ENCODE results near the gene PLEKHA5. TPM values are rescaled to one million over a fixed set of nuclear protein-coding genes. Genes with fewer than 3 reads are reported as not detected.

PLEKHA5 gene
- total and polyA plus RNA-seq, 2 experiments from 2014 or later: 82.8 to 112 TPM

DNA sequence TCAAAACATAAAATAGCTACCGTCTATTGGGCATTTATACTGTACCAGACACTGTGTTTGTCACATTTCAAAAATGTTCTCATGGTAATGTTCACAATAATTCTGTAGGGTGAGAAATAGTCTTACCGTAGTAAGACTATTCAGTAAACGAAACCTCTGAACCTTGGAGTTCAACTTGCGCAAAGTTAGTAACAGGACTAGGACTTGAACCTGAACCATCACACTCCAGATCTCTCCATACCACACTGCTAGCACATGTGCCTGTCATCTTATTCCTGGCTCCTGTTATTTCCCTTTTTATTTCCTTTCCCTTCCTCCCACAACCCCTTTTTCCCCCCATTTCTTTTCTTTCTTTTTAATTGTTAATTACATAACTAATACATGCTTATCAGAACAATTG lies 65.4 kb downstream of the PLEKHA5 start:
- Histone ChIP-seq H3K79me2 (replicated peaks; ENCODE audit: insufficient read depth) (peaks cover 99% of the 10 kb centered on the region), H2AFZ (no peak overlapping the region), H3F3A (replicated peaks; ENCODE audit: low read depth) (no peaks in the 10 kb centered on the region), H4K20me1 (replicated peaks; ENCODE audit: insufficient read depth) (peaks cover 22% of the 10 kb centered on the region), H3K4me2 (no peak overlapping the region), H3K27ac (ENCODE audit: low read depth) (no peak overlapping the region), H3K4me3 (no peak overlapping the region), H3K4me1 (ENCODE audit: insufficient read depth) (peaks cover 47% of the 10 kb centered on the region), H3K27me3 (ENCODE audit: insufficient read depth) (no peaks in the 10 kb centered on the region), H3K9me2 (ENCODE audit: insufficient read depth) (no peaks in the 10 kb centered on the region), H3K36me3 (ENCODE audit: insufficient read depth) (no peaks in the 10 kb centered on the region)
- no peak overlapping the region for H3K4me3 Mint-ChIP-seq
- H3K4me1 Mint-ChIP-seq: peaks cover 44% of the 10 kb centered on the region
- no peaks in the 10 kb centered on the region for H3K36me3 Mint-ChIP-seq (ENCODE audit: low read depth)
- ATAC-seq (no peak), DNase-seq (ENCODE audit: low spot score) (no peak)
- no peaks in the 10 kb centered on the region for H3K9me3 Mint-ChIP-seq
- H3K27me3 Mint-ChIP-seq (ENCODE audit: insufficient read depth, low read depth, poor library complexity): no peaks in the 10 kb centered on the region
- TF ChIP-seq EZH2 (IDR thresholded peaks at IDR 0.05; ENCODE audit: low read depth, unreplicated experiment): no peak
- TF ChIP-seq STAT1 (IDR thresholded peaks at IDR 0.05; ENCODE audit: unreplicated experiment): no peak
- no peak for TF ChIP-seq CREB1 (CRISPR knock-in tag; IDR thresholded peaks at IDR 0.05; ENCODE audit: low read depth)
- no peak for TF ChIP-seq ZNF114 (CRISPR knock-in tag; IDR thresholded peaks at IDR 0.05)
- no peak for TF ChIP-seq JUNB (IDR thresholded peaks at IDR 0.05; ENCODE audit: unreplicated experiment)
- TF ChIP-seq, protein P1, sequence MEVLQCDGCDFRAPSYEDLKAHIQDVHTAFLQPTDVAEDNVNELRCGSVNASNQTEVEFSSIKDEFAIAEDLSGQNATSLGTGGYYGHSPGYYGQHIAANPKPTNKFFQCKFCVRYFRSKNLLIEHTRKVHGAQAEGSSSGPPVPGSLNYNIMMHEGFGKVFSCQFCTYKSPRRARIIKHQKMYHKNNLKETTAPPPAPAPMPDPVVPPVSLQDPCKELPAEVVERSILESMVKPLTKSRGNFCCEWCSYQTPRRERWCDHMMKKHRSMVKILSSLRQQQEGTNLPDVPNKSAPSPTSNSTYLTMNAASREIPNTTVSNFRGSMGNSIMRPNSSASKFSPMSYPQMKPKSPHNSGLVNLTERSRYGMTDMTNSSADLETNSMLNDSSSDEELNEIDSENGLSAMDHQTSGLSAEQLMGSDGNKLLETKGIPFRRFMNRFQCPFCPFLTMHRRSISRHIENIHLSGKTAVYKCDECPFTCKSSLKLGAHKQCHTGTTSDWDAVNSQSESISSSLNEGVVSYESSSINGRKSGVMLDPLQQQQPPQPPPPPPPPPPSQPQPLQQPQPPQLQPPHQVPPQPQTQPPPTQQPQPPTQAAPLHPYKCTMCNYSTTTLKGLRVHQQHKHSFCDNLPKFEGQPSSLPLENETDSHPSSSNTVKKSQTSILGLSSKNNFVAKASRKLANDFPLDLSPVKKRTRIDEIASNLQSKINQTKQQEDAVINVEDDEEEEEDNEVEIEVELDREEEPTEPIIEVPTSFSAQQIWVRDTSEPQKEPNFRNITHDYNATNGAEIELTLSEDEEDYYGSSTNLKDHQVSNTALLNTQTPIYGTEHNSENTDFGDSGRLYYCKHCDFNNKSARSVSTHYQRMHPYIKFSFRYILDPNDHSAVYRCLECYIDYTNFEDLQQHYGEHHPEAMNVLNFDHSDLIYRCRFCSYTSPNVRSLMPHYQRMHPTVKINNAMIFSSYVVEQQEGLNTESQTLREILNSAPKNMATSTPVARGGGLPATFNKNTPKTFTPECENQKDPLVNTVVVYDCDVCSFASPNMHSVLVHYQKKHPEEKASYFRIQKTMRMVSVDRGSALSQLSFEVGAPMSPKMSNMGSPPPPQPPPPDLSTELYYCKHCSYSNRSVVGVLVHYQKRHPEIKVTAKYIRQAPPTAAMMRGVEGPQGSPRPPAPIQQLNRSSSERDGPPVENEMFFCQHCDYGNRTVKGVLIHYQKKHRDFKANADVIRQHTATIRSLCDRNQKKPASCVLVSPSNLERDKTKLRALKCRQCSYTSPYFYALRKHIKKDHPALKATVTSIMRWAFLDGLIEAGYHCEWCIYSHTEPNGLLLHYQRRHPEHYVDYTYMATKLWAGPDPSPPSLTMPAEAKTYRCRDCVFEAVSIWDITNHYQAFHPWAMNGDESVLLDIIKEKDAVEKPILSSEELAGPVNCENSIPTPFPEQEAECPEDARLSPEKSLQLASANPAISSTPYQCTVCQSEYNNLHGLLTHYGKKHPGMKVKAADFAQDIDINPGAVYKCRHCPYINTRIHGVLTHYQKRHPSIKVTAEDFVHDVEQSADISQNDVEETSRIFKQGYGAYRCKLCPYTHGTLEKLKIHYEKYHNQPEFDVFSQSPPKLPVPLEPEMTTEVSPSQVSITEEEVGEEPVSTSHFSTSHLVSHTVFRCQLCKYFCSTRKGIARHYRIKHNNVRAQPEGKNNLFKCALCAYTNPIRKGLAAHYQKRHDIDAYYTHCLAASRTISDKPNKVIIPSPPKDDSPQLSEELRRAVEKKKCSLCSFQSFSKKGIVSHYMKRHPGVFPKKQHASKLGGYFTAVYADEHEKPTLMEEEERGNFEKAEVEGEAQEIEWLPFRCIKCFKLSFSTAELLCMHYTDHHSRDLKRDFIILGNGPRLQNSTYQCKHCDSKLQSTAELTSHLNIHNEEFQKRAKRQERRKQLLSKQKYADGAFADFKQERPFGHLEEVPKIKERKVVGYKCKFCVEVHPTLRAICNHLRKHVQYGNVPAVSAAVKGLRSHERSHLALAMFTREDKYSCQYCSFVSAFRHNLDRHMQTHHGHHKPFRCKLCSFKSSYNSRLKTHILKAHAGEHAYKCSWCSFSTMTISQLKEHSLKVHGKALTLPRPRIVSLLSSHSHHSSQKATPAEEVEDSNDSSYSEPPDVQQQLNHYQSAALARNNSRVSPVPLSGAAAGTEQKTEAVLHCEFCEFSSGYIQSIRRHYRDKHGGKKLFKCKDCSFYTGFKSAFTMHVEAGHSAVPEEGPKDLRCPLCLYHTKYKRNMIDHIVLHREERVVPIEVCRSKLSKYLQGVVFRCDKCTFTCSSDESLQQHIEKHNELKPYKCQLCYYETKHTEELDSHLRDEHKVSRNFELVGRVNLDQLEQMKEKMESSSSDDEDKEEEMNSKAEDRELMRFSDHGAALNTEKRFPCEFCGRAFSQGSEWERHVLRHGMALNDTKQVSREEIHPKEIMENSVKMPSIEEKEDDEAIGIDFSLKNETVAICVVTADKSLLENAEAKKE (CRISPR knock-in tag; IDR thresholded peaks at IDR 0.05): no peak
- TF ChIP-seq, protein P2, sequence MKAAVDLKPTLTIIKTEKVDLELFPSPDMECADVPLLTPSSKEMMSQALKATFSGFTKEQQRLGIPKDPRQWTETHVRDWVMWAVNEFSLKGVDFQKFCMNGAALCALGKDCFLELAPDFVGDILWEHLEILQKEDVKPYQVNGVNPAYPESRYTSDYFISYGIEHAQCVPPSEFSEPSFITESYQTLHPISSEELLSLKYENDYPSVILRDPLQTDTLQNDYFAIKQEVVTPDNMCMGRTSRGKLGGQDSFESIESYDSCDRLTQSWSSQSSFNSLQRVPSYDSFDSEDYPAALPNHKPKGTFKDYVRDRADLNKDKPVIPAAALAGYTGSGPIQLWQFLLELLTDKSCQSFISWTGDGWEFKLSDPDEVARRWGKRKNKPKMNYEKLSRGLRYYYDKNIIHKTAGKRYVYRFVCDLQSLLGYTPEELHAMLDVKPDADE (IDR thresholded peaks at IDR 0.05): no peak
- TF ChIP-seq, protein P3, sequence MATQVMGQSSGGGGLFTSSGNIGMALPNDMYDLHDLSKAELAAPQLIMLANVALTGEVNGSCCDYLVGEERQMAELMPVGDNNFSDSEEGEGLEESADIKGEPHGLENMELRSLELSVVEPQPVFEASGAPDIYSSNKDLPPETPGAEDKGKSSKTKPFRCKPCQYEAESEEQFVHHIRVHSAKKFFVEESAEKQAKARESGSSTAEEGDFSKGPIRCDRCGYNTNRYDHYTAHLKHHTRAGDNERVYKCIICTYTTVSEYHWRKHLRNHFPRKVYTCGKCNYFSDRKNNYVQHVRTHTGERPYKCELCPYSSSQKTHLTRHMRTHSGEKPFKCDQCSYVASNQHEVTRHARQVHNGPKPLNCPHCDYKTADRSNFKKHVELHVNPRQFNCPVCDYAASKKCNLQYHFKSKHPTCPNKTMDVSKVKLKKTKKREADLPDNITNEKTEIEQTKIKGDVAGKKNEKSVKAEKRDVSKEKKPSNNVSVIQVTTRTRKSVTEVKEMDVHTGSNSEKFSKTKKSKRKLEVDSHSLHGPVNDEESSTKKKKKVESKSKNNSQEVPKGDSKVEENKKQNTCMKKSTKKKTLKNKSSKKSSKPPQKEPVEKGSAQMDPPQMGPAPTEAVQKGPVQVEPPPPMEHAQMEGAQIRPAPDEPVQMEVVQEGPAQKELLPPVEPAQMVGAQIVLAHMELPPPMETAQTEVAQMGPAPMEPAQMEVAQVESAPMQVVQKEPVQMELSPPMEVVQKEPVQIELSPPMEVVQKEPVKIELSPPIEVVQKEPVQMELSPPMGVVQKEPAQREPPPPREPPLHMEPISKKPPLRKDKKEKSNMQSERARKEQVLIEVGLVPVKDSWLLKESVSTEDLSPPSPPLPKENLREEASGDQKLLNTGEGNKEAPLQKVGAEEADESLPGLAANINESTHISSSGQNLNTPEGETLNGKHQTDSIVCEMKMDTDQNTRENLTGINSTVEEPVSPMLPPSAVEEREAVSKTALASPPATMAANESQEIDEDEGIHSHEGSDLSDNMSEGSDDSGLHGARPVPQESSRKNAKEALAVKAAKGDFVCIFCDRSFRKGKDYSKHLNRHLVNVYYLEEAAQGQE (IDR thresholded peaks at IDR 0.05; ENCODE audit: unreplicated experiment): no peak
- TF ChIP-seq ZNF331 (CRISPR knock-in tag; IDR thresholded peaks at IDR 0.05; ENCODE audit: low read depth): no peak
- no peak for TF ChIP-seq POLR2AphosphoS5 (IDR thresholded peaks at IDR 0.05; ENCODE audit: low read depth)
- TF ChIP-seq, protein P4, sequence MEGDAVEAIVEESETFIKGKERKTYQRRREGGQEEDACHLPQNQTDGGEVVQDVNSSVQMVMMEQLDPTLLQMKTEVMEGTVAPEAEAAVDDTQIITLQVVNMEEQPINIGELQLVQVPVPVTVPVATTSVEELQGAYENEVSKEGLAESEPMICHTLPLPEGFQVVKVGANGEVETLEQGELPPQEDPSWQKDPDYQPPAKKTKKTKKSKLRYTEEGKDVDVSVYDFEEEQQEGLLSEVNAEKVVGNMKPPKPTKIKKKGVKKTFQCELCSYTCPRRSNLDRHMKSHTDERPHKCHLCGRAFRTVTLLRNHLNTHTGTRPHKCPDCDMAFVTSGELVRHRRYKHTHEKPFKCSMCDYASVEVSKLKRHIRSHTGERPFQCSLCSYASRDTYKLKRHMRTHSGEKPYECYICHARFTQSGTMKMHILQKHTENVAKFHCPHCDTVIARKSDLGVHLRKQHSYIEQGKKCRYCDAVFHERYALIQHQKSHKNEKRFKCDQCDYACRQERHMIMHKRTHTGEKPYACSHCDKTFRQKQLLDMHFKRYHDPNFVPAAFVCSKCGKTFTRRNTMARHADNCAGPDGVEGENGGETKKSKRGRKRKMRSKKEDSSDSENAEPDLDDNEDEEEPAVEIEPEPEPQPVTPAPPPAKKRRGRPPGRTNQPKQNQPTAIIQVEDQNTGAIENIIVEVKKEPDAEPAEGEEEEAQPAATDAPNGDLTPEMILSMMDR (conservative IDR thresholded peaks at IDR 0.05; ENCODE audit: low read depth in 2 of 2): no peak
- TF ChIP-seq NANOG (IDR thresholded peaks at IDR 0.05; ENCODE audit: borderline replicate concordance): no peak
- TF ChIP-seq EZH2phosphoT487 (IDR thresholded peaks at IDR 0.05; ENCODE audit: unreplicated experiment): no peak
- H3K27ac Mint-ChIP-seq: no peak overlapping the region; the same call in 1 of the 2 replicates

All from GM23338 (cell line).